GM19238 (cell line): ENCODE measurements around the gene HIPK4.
"Not testable (repeated sequence)": the region's sequence is repeated elsewhere in the genome, so short reads cannot be mapped to it uniquely, and the experiment has no call there.

ENCODE experiments used
- DNase-seq: peaks from one replicate; pipeline ENCODE4 v3.0.0; 2011; ENCODE audit warnings: low spot score; ENCODE audit not compliant: insufficient read length

HIPK4 gene, protein sequence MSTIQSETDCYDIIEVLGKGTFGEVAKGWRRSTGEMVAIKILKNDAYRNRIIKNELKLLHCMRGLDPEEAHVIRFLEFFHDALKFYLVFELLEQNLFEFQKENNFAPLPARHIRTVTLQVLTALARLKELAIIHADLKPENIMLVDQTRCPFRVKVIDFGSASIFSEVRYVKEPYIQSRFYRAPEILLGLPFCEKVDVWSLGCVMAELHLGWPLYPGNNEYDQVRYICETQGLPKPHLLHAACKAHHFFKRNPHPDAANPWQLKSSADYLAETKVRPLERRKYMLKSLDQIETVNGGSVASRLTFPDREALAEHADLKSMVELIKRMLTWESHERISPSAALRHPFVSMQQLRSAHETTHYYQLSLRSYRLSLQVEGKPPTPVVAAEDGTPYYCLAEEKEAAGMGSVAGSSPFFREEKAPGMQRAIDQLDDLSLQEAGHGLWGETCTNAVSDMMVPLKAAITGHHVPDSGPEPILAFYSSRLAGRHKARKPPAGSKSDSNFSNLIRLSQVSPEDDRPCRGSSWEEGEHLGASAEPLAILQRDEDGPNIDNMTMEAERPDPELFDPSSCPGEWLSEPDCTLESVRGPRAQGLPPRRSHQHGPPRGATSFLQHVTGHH

DNA sequence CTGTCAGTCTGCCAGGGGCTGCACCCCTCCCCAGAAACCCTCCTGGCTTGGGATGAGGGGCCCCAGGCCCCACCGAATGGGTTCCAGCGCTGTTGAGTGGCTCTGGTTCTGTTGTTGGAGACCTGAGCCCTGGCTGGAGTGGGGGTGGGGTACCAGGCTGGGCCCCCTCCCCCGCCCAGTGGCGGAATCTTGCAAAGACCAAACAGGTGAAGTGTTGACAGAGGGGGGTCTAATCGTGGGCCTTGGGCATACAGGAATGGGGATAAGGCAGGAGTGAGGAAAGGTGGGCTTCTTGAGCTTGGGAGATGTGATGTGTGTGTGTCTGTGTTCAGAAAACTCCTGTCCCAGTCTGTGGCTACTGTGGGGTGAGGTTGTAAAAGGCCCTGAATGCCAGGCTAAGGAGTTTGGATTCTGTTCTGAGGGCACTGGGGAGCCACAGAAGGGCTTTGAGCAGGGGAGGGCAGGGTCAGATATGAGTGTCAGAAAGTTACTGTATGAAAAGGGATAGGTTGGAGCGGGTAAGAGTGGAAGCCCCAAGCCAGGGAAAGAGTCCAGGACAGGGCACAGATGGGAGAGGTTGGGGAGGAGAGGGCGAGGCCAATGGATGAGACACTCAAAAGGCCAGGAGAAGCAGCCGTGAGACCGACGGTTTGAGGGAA is at the start of gene HIPK4:
Gene HIPK4 (minus strand): TSS at position 98 of the 659 bp plus-strand sequence. CDS start 279 bp downstream, outside the sequence.
- DNase-seq = no peak

DNA sequence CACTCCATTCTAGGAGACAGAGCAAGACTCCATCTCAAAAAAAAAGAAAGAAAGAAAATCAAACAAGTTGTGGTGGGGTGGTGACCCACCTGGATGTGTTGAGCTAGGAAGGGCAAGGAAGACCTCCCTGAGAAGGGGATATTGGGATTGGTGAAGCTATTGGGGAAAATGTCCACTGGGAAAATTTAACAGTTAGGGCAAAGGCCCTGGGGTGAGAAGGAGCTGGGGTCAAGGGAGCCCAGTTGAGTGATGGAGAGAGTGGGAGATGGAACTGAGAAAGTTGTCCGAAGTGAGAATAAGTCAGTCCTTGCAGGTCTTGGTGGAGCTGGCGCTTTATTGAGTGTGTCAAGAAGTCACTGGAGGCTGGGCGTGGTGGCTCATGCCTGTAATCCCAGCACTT is 48.3 kb upstream of the HIPK4 start:
- DNase-seq = no peak

DNA sequence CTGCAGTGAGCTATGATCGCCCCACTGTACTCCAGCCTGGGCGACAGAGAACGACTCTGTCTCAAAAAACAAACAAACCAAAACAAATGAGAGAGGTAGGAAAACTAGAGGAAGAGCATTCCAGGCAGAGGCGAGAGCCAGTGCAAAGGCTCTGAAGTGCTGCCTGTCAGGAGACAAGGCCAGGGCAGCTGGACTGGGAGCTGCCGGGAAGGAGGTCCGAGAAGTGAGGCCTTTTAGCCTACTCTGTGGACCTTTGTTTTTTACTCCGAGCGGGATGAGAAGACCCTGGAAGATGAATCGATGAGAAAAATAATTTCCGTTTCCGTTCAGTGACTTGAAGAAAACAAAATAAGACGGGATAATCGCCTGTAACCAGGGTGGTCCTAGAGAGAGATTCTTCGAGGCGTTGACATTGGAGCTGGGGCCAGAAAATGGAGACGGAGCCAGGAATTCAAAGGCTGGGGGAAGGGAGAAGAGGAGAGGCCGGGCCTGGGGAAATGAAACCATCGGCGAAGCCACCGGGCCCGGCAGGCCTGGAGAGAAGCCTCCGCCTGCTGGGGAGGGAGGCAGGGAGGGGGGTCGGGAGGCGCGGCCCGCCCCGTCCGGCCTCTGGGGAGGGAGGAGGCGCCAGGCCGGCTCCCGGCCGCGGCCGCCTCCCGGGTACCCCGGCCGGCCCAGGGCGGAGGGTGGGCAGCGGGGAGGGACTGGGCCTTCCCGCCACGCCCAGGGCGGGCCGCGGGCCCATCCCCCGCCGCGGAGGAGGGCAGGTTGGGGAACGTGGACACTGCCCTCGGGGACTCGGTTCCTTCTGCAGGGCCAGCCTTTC is 43.6 kb upstream of the HIPK4 start:
- DNase-seq = peak; percentile 86

DNA sequence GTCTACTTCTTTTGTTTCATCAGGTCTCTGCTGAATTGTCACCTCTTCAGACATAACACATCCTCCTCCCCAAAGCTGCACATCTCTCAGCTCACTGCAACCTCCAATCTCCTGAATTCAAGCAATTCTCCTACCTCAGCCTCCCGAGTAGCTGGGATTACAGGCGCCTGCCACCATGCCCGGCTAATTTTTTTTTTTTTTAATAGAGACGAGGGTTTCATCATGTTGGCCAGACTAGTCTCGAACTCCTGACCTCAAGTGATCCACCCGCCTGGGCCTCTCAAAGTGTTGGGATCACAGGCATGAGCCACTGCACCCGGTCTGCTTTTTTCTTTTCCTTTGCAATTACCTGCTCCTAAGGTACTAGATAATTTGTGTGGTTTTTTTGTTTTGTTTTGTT is 42.8 kb upstream of the HIPK4 start:
- not testable (repeated sequence) for DNase-seq

DNA sequence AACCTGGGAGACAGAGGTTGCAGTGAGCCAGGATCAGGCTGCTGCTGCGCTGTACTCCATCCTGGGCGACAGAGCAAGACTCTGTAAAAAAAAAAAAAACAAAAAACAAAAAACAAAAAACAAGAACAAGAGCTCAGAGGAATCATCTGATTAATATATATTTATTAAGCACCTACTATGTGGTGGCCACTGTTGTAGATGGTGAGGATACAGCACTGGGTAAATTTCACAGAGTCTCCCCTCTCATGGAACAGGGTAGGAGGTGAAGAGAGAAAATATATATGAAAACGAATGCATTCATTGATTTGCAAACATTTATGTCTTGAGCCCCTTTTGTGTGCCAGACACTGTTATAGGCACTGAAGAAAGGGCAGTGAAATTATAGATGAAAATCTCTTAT is 41.7 kb upstream of the HIPK4 start:
- DNase-seq = no peak

DNA sequence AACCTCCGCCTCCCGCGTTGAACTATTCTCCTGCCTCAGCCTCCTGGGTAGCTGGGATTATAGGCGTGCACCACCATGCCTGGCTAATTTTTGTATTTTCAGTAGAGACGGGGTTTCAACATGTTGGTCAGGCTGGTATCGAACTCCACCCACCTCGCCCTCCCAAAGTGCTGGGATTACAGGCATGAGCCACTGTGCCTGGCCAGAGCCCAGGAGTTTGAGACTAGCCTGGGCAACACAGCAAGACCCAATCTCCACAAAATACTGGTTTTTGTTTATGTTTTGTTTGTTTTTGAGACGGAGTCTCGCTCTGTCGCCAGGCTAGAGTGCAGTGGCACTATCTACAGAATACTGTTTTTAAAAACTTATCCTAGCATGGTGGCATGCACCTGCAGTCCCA is 40.3 kb upstream of the HIPK4 start:
- DNase-seq = not testable (repeated sequence)

DNA sequence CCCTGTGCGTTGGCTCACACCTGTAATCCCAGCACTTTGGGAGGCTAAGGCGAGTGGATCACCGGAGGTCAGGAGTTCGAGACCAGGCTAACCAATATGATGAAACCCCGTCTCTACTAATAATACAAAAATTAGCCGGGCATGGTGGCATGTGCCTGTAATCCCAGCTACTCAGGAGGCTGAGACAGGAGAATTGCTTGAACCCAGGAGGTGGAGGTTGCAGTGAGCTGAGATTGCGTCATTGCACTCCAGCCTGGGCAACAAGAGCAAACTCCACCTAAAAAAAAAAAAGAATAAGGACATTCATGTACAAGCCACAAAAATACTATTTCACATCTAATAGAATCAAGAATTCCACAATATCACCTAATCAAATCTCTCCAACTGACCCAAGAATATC is 38.2 kb upstream of the HIPK4 start:
- not testable (repeated sequence) for DNase-seq

DNA sequence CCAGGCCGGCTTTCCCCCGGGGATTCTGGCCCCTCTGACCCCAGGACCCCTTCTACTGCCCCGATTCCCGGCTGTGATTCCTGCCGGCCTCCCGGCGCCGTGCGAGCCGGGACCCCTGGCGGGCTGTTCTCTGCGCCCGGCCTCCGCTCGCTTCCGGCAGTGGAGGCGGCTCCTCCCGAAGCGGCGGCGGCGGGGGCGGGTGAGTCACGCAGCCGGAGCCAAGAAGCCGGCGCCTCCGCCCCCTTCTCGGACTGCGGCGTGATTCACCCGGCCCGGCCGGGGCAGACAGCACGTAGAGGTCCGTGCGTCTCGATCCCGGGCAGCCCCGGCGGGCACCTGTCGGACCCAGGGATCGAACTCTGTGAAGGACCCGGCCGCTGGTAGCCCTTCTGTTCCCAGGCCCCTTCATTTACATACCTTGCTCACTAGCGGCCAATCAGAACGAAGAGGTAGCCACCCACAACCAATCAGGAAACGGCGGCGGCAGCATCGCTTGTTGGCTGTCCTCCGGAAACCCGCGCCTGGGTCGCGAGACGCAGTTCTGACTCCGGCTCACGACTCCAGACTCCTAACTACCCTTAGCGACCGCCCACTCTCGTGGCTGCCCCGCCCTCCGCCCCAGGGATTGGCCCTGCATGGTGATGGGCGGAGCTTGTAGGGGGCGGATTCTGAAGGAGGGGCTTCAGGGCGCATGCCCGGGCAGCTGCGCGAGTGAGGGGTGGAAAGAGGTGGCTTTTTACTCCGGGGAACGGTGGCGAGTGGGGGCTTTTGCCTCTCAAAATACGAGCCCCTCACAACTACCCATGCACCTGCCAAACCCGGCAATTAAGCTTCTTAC is 35.7 kb upstream of the HIPK4 start, which contains the start of gene SERTAD1:
Gene SERTAD1 (minus strand): TSS at position 543 of the 838 bp plus-strand sequence. CDS start 2,446 bp downstream, outside the sequence.
- DNase-seq = peak; percentile 99

DNA sequence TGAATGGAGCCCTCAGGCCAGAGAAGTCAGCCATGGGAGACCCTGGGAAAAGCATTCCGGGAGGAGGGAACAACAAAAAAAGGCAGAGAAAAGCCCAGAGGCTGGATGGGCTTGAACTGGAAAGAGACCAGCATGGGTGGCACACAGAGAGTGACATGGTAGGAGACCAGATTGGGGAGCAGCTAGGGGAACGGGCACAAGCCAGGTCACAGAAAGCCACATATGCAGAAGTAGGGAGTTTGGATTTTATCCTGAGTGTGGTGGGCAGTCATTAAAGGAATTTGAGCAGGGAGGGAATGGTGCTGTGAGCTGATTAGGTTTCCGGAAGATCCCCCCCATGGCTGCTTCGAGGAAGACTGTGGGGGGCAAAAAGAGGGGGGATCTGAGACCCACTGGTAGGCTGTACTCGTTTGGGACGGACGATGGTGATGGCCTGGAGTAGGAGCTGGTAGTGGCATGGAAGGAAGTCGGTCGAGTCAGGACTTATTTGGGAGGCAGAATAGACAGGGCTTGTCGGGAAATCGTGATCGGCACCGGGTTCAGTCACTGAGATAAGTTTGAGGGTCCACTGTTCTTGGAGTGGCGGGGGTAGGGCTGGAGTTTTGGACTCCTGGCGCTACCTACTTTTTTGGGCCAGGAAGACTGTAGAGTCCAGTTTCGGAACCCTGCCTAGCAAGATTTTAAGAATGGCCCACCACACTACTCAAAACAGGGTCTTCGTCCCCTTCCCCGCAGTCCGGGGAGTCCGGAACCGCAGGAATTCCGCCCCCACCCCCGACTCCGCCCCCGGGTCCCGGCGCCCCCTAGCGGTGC is 34.9 kb upstream of the HIPK4 start:
- DNase-seq = no peak

DNA sequence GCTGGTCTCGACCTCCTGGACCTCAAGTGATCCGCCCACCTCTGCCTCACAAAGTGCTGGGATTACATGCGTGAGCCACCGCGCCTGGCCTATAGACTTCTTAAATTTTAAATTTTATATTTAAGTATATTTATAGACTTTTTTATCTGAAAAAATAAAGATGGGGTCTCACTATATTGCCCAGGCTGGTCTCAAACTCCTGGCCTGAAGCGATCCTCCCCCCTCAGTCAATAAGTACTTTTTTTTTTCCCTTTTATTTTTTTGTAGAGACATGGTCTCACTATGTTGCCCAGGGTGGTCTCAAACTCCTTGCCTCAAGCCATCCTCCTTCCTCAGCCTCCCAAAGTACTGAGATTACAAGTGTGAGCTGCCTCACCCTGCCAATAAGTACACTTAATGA is 34.0 kb upstream of the HIPK4 start:
- no peak for DNase-seq

DNA sequence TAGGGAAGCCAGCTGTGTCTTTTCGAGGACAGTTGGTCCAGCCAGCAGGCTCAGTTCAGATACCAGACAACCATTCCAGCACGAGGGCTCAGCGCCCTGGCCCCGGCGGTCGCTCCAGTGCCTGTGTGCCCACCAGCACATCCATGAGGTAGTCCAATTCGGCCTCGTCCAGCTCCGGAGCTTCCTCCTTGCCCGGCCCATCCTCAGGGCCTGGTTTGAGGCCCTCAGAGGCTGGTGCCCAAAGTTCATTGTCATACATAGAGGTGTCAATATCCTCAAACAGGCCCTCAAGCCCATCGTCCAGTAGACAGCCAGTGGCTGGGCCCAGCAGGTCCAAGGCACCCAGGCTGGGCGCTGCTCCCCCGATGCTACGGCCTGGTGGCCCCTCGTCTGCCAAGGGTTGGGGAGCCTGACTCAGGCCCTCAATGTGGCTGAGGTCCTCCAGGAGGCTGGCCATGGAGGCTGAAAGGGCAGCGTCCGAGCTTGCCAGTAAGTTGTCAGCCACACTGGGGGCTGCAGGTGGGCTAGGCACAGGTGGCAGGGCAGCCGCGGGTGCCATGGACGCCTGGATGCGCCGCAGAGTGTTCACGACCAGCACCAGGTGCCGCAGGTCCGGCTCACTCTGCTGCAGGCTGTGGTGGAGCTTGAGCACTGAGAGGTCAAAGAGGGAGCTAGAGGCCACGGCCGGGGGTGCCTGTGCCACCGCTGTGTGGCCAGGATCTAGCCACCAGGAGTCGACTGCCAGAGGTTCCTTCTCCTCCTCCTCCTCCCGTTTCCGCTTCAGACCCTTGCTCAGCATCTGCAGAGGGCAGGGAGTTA is 33.0 kb upstream of the HIPK4 start:
- no peak for DNase-seq

DNA sequence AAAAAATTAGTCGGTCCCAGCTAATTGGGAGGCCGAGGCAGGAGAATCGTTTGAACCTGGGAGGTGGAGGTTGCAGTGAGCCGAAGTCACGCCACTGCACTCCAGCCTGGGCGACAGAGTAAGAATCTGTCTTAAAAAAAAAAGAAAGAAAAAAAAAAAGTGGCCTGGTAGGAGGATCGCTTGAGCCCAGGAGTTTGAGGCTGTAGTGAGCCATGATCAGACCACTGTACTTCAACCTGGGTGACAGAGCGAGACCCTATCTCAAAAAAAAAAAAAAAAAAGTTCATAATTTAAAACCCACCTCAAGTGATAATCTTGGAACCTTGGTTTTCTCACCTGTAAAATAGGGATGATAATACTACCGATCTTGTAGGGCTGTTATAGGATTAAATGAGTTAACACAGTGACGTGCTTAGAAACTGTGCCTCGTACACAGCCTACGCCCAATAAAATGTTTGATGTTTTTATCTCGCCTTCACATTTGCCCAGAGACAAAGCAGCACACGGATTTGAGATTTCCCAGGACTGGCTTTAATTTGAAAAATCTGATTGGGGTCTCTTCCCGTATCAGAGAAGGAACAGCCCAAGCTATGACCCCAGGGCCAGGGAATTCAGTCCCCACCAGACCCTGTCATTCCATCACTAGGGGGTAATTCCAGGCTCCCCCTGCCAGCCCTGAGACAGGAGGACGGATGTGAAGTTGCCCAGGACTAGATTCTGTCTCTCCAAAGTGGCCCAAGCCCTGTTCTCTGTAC is 32.2 kb upstream of the HIPK4 start:
- DNase-seq = no peak

DNA sequence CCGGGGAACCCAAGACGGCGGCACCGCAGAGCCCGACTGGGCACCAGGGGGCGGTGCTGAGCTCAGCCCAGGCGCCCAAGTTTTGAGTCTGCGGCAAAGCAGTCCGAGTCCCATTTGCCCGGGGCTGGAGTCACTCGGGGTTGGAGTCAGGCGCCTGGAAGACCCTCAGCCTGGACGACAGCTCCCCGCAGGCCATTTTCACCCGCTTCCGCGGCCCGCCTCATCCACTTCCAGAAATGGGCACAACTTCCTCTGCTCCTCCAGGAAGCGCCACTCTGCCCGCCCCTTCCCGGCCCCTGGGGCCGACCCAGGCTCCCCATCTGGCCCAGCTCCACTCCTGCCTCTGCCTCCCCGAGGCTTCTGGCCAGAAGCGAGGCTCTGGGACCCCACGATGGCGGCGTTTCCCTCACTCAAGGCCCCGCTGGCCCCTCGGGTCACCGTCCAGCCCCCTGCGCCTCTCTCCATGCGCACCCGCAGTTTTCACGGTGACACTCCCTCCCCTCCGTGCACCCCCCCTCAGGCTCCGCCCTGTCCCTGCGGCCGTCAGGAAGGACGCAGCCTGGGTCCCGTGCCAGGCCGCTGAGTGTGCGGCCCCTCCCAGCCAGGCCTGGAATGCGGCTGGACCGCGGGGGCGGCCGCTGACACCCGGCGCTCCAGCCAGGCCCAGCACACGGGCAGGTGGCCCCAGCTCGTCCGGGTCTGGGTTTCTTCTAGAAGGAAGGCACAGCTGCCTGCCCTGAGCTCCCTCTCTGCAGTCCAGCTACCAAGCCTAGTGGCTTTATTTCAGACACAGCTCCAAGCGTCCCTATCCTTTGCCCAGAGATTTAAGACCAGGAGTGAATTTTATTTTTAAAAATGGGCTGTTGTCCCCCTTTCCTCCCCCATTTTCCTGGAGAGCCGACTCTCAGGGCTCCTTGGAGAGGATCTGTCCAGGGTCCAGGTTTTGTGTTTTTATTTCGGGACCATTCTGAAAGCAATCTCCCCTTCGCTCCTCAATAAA is 31.1 kb upstream of the HIPK4 start:
- DNase-seq = peak; percentile 69

DNA sequence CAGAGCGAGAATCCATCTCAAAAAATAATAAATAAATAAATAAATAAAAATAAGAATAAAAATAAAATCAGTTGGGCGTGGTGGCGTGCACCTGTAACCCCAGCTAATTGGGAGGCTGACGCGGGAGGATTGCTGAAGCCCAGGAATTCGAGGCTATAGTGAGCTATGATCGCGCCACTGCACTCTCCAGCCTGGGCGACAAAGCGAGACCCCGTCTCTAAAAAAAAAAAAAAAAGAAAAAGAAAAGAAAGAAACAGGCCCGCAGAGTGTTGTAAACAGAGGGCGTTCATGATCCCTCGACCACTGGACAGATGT is 30.4 kb upstream of the HIPK4 start:
- DNase-seq = no peak

DNA sequence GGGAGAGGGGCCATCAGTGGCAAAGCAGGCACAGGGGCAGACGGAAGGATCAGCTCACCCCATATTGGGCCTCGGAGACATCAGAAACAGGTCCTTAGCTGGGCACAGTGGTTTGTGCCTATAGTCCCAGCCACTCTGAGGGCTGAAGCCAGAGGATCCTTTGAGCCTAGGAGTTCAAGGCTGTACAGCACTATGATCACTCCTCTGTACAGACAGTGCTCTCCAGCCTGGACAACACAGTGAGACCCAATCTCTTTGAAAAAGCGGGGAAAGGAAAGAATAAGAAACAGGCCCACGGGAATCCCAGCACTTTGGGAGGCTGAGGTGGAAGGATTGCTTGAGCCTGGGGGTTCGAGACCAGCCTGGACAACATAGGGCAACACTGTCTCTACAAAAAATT is 29.8 kb upstream of the HIPK4 start:
- no peak for DNase-seq

DNA sequence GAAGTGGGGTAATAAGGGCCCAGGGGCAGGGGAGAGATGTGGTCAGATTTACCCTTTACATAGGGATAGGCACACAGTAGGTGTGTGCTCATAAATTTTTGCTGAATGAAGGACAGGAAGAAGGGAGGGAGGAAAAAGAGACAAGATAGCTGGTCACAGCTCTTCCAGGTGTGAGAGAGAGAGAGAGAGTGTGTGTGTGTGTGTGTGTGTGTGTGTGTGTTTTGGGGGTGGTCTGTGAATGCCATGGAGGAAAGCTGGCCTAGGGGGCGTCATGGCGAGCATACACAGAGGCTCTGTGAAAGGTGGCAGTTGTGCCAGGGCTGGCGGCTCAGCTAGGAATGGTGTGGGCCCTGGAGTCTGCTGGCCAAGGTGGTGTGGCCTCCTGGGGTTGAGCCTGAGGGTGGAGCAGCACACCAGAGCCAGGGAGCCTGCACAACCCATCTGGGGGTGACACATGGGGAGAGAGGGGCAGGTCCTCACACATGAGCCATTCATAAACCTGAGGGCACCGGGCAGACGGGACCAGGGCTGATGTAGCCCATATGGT is 29.2 kb upstream of the HIPK4 start:
- DNase-seq = no peak

DNA sequence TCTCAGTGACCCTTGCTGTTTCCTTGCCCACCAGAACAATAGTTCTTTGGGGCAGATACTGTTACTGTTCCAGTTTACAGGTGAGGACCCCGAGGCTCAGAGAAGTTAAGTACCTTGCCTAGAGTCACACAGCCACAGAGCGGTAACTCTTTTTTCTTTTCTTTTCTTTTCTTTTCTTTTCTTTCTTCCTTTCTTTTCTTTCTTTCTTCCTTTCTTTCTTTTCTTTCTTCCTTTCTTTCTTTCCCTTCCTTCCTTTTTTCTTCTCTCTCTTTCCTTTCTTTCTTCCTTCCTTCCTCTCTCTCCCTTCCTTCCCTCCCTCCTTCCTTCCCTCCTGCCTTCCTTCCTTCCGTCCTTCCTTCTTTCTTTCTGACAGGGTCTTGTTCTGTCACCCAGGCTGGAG is 28.1 kb upstream of the HIPK4 start:
- DNase-seq = no peak
